Astrocyte (in vitro differentiated cells and primary cell): Measurements from ENCODE around the gene RHBDL1.

Source experiments
- EZH2 ChIP-seq: IDR thresholded peaks from 2 replicates; pipeline ENCODE4 v1.6.1; 2012; ENCODE audit warnings: mild to moderate bottlenecking, low read length, inconsistent platforms; ENCODE audit not compliant: insufficient read depth
- TF ChIP-seq, protein P1 (sequence below): IDR thresholded peaks from 2 replicates; pipeline ENCODE4 v1.5.1; 2011; ENCODE audit warnings: low read depth, mild to moderate bottlenecking, inconsistent platforms, low read length, moderate library complexity; ENCODE audit not compliant: insufficient read depth

DNA sequence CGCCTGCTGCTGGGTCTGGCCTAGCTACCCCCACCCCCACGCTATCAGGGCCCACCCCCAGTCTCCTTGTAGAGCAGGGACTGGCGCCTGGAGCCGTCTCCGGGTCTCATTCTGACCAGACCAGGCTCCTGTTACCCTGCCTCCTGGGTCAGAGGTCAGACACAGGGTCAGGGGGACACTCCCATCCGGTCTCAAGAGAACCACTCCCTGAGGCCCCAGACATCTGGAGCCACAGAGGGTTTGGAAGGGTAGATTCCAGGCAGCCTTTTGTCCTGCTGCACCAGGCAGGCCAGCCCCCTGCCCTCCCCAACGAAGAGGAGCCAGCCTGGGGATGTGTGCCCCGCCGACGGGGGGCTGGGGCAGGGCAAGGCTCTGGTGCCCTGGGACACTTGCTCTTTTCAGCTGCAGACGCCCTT is 45.6 kb upstream of the RHBDL1 start:
- TF ChIP-seq, protein P1, sequence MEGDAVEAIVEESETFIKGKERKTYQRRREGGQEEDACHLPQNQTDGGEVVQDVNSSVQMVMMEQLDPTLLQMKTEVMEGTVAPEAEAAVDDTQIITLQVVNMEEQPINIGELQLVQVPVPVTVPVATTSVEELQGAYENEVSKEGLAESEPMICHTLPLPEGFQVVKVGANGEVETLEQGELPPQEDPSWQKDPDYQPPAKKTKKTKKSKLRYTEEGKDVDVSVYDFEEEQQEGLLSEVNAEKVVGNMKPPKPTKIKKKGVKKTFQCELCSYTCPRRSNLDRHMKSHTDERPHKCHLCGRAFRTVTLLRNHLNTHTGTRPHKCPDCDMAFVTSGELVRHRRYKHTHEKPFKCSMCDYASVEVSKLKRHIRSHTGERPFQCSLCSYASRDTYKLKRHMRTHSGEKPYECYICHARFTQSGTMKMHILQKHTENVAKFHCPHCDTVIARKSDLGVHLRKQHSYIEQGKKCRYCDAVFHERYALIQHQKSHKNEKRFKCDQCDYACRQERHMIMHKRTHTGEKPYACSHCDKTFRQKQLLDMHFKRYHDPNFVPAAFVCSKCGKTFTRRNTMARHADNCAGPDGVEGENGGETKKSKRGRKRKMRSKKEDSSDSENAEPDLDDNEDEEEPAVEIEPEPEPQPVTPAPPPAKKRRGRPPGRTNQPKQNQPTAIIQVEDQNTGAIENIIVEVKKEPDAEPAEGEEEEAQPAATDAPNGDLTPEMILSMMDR = no peak
- TF ChIP-seq EZH2 = no peak
